ENCODE results near the gene OBP2A.

- TF ChIP-seq POLR2AphosphoS5 (IDR thresholded peaks at IDR 0.05) (no peak), CTCF (IDR thresholded peaks at IDR 0.05) (no peak), EP300 (IDR thresholded peaks at IDR 0.05) (no peak)
Observed at GRCh38 chr9:135577256-135577655, 31.3 kb downstream of the OBP2A start.
